ENCODE data around the gene PRKG1. TPM values are rescaled to one million over a fixed set of nuclear protein-coding genes. Genes with fewer than 3 reads are reported as not detected.
A peak's percentile ranks its signal among the peaks of the same experiment; 100 is the strongest.
"Not testable (repeated sequence)": the region's sequence is repeated elsewhere in the genome, so short reads cannot be mapped to it uniquely, and the experiment has no call there.

PRKG1 gene
- total RNA-seq, 1 donor: 67.3 TPM

GRCh38 chr10:52011118-52011517 is 936.8 kb downstream of the PRKG1 start:
- no peak for DNase-seq (ENCODE audit: low read depth in 2 of 3, low spot score in 2 of 3)

DNA sequence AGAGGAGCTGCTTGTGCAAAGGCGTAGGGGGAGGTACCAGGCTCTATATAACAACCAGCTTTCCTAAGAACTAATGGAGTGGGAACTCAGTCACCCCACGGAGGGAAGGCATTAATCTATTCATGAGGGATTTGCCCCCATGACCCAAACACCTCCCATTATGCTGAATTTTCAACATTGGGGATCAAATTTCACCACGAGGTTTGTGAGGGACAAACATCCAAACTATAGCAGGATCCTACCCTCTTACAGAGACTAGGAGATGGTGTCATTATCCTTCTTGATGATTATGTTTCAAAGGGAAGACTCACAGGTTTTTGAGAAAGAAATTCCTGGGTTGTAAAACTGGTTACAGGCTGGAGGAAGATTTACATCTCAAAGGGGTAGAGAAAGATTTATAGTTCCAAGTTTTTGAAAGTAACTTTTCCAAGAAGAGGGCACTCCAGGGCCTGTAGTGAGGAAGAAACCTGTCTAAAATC is 944.8 kb downstream of the PRKG1 start:
- no peak for DNase-seq (ENCODE audit: low read depth in 2 of 3, low spot score in 2 of 3)

- DNase-seq (ENCODE audit: low read depth in 2 of 3, low spot score in 2 of 3): no peak
Observed at GRCh38 chr10:52019656-52020055, 945.4 kb downstream of the PRKG1 start.

DNA sequence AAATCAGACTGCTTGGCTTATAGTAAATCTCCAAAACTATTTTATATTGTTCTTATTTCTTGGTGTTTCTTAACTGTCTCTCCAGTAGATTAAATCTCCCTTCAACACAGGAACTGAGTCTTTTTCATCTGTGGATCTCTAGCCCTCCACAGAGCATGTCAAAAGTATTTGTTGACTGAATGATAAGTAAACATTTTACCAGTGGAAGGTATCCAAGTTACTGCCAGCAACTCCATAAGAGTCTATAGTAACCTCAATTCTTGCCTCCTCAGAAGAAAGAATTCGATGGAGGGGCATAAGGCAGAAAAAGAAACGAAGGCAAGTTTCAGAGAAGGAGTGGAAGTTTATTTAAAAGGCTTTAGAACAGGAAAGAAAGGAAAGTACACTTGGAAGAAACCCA is 945.9 kb downstream of the PRKG1 start:
- DNase-seq (ENCODE audit: low read depth in 2 of 3, low spot score in 2 of 3): no peak

DNA sequence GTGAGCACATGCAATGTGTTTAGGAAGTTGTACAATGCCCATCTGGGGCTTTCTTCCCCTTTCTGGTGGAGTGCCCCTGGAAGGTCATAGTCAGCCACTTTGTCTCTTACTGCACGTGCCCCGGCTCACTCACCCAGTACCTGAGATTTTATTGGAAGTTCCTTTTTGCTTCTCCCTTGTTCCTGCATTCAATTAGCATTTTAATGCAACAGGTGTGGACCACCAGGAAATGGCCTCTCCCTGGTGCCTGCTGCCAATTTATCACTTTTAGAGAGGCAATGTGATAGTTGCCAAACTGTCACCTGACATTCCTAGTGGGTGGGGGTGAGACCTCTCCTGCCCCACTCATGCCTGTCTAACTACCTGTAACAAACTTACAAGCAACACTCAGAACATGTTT is 946.4 kb downstream of the PRKG1 start:
- DNase-seq (ENCODE audit: low read depth in 2 of 3, low spot score in 2 of 3): no peak

DNA sequence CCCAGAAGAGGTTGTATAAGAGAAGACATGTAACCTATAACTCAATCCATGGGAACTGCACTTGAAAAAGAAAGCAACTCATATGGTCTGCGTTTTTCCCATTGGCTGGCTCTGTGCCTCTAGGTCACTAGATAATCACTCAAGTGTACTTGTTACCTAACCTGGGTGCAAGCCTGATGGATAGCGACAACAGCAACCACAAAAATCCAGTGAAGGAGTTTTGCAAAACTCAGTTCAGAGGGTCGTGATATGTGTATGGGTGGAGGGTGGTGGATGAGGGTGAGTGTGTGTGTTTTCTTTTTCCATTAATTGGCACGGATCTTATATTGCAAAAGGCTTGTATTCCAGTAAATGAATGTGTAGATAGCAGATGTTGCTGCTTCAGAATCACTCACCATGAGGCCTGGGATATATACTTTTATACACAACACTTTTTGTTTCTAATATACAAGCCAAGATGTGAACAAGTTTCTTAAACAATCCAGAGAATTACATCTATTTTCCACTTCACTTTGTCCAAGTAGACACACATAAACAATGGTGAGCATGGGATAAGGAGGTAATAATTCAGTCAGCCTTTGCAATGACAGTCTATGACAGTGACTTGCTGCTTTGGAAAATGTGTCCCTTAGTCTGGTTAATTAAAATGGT is 952.9 kb downstream of the PRKG1 start:
- DNase-seq (ENCODE audit: low read depth in 2 of 3, low spot score in 2 of 3): no peak

GRCh38 chr10:52028523-52028858 is 954.2 kb downstream of the PRKG1 start:
- no peak for DNase-seq (ENCODE audit: low read depth in 2 of 3, low spot score in 2 of 3)

GRCh38 chr10:52029628-52030027 is 955.3 kb downstream of the PRKG1 start:
- DNase-seq (ENCODE audit: low read depth in 2 of 3, low spot score in 2 of 3): no peak

DNA sequence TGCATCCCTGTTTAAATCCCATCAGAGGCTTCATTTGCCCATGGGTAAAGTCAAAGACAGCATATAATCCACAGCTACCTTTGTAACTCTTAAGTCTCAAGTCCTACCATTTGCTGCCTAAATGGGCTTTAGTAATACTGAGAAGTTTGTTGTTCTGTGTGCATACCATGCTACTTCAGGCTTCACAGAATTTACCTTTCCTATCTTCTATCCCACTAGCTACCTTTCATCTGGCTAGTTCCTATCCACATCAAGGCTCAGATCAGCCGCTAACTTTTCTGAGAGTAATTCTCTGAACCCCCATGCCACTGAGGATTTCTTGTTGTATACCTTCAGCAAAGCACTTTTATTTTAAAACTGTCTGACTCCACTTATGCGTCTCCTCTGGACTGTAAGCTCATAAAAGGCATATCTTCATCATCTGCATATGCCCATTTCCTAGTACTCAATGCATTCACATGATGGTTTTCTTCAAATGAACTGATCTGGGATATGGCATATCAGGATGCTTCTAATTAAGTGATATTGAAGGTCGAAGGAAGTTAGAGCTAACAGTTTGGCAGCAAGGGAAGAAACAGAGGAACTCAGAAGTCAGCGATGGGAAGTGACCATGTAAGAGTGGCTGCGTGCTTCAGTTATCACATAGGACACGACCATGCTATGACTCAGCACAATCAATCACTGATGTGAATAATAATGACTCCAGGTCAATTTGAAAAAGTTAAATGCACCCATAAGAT is 955.9 kb downstream of the PRKG1 start:
- peak in 2 of 3 donors; percentile 8 to 10 for DNase-seq (ENCODE audit: low read depth in 2 of 3, low spot score in 2 of 3)

- DNase-seq (ENCODE audit: low read depth in 2 of 3, low spot score in 2 of 3): no peak
Observed at GRCh38 chr10:52030975-52031374, 956.7 kb downstream of the PRKG1 start.

GRCh38 chr10:52031771-52032170 is 957.5 kb downstream of the PRKG1 start:
- DNase-seq (ENCODE audit: low read depth in 2 of 3, low spot score in 2 of 3): no peak

GRCh38 chr10:52032681-52033629 is 958.7 kb downstream of the PRKG1 start:
- DNase-seq (ENCODE audit: low read depth in 2 of 3, low spot score in 2 of 3): no peak

- not testable (repeated sequence) for DNase-seq (ENCODE audit: low read depth in 2 of 3, low spot score in 2 of 3)
Observed at GRCh38 chr10:52039002-52039793, 964.9 kb downstream of the PRKG1 start.

DNA sequence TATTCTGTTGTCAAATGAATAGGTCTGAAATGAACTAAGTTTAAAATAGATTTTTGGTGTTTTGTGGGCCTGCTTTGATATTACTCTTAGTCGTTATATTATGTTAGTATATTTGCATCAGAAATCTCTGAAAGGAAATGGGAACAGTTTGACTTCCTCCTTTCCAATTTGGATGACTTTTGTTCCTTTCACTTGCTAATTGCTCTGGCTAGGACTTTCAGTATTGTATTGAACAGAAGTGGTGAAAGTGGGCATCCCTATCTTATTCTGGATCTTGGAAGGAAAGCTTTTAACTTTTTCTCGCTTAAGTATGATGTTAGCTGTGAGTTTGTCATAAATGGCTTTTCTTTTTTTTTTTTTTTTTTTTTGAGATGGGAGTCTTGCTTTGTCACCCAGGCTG is 966.2 kb downstream of the PRKG1 start:
- DNase-seq (ENCODE audit: low read depth in 2 of 3, low spot score in 2 of 3): no peak

- no peak for DNase-seq (ENCODE audit: low read depth in 2 of 3, low spot score in 2 of 3)
Observed at GRCh38 chr10:52043811-52044210, 969.5 kb downstream of the PRKG1 start.

DNA sequence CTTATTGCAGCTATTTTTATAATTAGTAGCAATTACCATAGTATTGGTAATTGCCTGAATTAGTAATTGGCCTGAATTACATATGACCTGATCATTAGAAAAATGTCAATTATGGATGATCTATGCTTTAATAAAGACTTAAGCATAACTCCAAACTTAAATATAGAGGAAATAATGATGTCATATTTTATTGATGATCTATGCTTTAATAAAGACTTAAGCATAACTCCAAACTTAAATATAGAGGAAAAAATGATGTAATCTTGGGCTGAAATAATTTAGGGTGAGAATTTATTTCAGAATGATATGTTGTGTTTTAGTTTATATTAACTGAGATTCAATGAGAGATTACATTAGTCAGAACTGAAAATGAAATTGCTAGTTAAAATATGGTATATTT is 973.8 kb downstream of the PRKG1 start:
- DNase-seq (ENCODE audit: low read depth in 2 of 3, low spot score in 2 of 3): no peak

DNA sequence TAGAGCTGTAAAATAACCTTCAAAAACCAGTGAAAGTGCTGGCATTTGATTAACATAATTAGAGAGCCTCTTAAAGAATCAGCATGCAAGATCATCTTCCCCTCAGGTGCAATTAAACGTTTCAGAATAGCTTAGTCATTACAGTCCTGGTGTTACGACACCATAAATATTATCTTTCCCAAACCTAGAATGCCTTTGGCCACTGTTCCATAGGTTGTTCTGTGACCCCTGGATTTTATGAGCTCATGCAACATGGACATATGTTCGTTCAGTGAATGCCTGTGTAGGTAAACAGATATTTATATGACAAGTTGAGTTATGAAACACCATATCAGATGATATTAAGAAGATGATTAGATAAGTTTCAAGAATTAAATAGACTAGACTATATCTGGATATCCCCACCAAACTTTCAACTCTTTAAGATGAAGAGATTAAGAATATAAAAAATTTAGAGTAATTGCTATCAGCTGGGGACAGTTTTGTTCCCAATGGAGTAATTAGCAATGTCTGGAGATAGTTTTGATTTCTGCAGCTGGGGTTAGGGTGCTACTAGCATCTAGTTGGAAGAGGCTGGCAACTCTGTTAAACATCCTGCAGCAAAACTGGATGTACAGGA is 976.3 kb downstream of the PRKG1 start:
- no peak for DNase-seq (ENCODE audit: low read depth in 2 of 3, low spot score in 2 of 3)

GRCh38 chr10:52053497-52053896 is 979.2 kb downstream of the PRKG1 start:
- no peak for DNase-seq (ENCODE audit: low read depth in 2 of 3, low spot score in 2 of 3)

DNA sequence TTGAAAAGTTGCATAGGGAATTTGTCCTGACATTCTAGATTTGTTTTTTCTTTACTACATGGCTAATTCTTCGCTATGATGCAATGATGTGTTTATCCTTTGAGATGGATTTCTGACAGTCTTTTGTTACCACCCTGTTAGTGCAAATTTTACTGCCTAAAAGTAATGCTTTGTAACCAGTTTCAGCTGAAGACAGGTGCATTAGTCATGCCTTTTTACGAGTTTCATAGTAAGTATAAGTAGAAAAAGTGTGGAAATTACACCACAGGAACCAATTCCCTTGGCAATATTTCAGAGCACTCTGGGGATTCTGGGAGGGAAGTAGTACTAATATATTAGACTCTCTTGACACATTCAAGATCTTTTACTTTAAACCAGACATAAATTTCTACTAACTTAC is 982.0 kb downstream of the PRKG1 start:
- no peak for DNase-seq (ENCODE audit: low read depth in 2 of 3, low spot score in 2 of 3)

DNA sequence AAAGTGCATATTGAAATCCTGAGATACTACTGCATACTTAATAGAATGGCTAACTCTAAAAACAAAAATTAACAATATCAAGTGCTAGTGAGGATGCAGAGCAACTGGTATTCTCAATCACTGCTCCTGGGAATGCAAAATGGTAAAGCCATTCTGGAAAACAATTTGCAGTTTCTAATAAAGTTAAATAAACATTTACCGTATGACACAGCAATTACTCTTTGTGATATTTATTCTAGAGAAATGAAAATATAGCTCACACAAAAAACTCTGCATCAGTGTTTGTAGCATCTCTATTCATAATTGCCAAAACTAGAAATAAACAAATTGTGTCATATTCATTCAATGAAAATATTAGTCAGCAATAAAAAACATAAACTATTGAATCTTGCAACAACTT is 984.8 kb downstream of the PRKG1 start:
- DNase-seq (ENCODE audit: low read depth in 2 of 3, low spot score in 2 of 3): no peak
